ENCODE measurements around the gene SLC25A24.

DNA sequence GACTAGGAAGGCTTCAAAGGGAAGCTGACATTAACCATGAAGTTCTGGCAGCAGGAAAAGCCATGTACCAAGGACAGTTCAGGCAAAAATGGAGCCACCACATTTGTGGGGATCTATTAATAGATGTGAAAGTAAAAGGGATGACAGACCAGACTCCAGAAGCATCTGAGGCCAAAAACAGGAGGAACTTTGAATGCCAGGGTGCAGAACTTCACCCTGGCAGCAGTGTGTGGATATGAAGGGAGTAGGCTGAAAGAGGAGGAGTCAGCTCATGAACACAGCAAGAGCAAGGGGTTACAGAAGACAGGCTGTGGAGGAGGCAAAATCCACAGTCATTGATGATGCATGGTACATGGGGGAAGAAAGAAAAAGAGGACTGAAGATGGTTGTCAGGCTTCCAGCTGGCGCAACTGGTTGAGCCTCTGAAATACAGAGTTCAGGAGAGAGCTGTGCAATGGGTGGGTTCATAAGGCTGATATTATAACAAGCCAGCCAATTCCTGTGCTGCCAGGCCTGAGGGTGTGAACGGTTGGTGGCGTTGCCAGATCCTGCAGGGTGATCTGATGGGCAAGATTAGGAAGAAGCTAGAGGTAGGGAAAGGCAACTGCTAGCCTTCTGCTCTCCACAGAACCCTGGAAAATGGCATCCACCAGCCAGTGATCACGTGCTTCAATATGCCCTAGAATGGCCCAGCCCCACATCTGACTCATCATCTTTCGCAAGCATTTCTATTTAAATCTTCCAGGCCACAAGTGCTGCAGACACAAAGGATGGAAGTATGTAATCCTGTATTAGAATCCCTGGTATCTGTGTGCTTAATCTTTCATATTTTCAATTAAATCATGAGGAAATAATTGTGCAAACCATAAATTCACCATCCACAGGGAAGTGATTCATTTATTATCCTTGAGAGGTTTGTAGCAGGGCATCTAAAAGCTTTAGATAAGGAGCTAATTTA lies 81.9 kb downstream of the SLC25A24 start:
- TF ChIP-seq CTCF (IDR thresholded peaks at IDR 0.05) (no peak), POLR2A (IDR thresholded peaks at IDR 0.05) (no peak)

Measured in uterus (tissue), 2 donors.